Stimulated activated CD8-positive, alpha-beta memory T cell treated with anti-CD3 and anti-CD28 coated beads, Interleukin-7, amount 100 ng/mL, for 1 hour (primary cell): Measurements from ENCODE around the gene CPNE8.
A peak's percentile ranks its signal among the peaks of the same experiment; 100 is the strongest.

Source experiments
- DNase-seq, 2 donors: peaks; one replicate each; pipeline ENCODE4 v3.0.0-alpha.2; 2020; ENCODE audit warnings: low read depth in 2 of 2

CPNE8 gene

GRCh38 chr12:38905480-38906351 lies at the start of gene CPNE8:
TSS of gene CPNE8 (minus strand) at chr12:38905591. CDS start at chr12:38905534, 57 bp downstream.
- no peak for DNase-seq

- no peak for DNase-seq
Observed at GRCh38 chr12:38954238-38954873, 49.0 kb upstream of the CPNE8 start.

DNA sequence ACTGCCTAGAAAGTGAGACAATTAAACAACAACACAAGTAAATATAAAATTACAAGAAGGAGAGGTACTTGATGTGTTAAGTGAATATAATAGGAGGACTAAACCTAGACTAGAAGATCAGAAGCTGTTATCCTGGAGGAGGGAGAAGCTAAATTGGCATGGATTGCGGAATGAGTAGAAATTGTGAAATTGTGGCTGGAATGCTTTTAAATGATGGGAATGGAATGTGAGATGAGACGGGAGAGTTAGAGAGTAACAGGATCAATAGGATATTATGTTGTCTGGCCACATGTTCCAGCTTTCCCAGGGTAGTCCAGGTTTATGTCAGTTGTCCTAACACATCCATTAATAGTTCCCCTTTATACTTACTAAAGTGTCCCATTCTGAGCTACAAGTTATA lies 44.0 kb upstream of the CPNE8 start:
- no peak for DNase-seq

GRCh38 chr12:38934686-38935085 lies 29.3 kb upstream of the CPNE8 start:
- no peak for DNase-seq

DNA sequence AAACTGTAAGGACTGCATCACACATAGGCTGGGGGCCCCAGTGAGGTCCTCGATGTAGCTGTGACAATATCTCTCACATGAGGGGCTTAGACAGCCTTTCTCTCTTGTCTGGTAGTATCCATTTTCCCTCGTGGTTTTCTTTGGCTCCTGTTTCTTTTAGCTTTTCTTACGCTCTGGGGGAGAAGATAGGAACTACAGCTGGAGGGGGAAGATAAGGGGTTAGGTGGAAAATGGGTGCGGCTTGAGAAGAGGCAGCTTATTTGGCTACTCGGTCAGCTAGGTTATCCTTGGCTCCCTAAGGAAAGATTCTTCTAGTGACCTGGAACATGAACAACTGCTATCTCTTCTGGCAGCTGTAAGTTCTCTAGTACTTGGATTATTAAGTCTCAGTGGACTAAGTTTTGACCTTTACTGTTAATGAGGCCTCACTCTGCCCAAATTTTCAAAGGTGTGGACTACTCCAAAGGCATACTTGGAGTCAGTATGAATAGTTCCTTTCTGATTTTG lies 28.7 kb upstream of the CPNE8 start:
- no peak for DNase-seq

DNA sequence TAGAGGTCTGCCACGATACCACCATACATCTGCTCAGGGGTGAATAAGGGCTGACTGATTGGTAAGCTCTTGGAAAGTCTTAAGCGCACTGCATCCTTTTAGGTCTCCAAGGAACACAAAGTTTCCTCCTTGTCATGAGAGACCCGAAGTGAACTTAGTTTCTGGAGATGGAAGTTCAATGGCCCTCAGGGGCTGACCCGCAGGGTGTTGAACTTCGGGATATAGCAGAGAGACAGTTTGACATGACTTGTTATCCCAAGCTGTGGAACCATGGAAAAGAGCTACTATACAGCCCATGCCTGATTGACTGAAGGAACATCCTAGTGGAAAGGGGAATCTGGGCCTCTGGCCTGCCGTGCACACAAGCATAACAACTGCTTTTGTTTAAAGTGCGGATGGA lies 26.9 kb upstream of the CPNE8 start:
- DNase-seq, result no peak

GRCh38 chr12:38931461-38931860 lies 26.1 kb upstream of the CPNE8 start:
- DNase-seq, result no peak

GRCh38 chr12:38930990-38931389 lies 25.6 kb upstream of the CPNE8 start:
- DNase-seq, result no peak

DNA sequence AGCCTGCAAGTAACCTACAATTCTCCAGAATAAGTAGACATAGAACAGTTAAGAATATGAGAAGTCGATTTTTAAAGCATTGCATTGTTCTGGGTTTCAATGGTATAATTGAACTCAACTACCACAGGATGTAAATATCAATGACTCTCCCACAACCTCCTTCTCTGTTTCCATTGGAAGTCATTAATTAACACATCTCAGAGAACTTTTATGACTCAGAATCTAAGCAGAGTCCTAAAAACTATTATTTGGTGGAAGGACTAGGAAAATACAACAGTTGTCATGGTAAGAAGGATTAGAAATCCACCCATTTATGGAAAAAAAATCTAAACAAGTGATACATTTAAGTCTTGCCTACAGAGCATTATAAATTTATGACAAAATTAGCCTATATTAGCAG lies 21.1 kb upstream of the CPNE8 start:
- DNase-seq, result no peak

DNA sequence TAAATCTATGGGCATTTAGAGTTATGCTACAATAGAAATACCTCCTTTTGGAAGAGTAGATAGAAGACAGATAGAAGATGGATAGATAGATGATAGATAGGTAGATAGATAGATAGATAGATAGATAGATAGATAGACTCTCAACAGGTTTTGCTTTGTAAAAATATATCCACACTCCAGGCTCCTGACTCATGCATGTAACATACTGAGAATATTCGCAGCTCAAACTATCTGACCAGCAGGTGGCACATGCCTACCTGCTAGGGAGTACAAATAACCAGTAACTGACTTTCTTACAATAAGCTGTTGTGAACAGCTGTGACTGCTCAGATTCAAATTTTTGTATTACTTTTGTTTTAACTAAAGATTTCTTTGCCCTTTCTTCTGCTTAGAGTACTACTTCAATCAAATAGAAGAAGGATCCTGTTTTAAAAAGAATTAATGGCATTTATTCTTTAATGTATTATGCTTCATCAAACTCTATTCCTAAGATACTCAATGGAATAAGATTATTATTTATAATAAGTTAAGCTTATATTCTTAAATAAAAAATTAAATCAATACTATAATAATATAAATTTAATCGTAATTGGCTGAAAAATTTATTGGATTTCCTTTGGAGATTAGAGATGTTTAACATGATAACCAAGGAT lies 15.8 kb upstream of the CPNE8 start:
- no peak for DNase-seq

- no peak for DNase-seq
Observed at GRCh38 chr12:38919191-38919590, 13.8 kb upstream of the CPNE8 start.

- DNase-seq, result no peak
Observed at GRCh38 chr12:38915429-38916182, 10.2 kb upstream of the CPNE8 start.

DNA sequence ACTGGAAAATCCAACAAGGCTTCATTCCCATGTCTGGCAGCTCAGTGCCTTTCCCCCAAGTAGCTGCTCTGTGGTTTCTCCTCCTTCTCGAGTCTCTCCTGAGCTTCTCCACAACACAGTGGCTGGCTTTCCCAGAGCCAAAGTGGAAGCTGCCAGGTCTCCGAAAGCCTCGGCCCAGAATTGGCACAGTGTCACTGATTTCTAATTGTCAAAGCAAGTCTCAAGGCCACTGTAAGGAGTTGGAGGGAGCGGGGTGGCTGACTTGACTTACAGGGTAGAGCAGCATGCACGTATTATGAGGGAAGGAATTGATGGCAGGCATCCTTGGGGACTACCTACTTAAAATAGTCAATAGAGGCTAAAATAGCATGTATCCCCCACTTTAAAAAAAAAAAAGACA lies 6.7 kb upstream of the CPNE8 start:
- no peak for DNase-seq

- no peak for DNase-seq
Observed at GRCh38 chr12:38911611-38912010, 6.2 kb upstream of the CPNE8 start.

GRCh38 chr12:38907201-38907923 lies 2.0 kb upstream of the CPNE8 start:
- no peak for DNase-seq

DNA sequence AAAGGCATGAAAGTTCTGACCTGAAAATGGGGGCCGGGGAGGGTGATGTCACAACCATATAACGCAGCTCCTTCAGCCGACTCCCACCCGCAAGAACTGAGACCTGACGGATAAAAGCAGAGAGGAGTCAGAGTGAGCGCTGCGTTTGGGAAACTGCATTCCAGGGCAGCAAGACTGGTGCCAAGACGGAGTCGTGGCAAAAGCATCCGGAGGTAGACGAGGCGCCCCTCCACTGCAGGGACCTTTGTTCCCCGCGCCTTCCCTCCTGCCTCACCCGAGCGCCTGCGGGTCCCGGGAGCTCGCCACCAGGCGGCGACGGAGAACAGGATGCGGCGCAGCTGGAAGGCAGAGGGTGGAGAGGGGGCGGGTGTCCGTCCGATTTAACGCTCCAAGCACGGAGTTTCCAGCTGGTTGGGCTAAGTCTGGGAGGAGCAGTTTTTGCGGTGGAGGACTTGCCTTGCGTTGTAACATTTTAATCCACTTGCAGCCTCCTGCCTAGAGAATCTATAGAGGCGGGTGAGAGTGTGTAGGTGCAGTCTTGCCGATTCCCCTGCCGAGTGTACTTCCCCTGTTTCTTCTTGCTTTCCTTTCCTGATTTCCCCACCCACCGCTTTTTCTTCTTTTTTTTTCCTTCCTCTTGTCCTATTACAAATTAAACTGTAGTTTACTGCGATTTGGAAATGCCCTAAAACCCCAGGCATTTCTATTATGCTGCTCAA lies 1.2 kb upstream of the CPNE8 start:
- peak in 1 of 2 donors; percentile 25 for DNase-seq

DNA sequence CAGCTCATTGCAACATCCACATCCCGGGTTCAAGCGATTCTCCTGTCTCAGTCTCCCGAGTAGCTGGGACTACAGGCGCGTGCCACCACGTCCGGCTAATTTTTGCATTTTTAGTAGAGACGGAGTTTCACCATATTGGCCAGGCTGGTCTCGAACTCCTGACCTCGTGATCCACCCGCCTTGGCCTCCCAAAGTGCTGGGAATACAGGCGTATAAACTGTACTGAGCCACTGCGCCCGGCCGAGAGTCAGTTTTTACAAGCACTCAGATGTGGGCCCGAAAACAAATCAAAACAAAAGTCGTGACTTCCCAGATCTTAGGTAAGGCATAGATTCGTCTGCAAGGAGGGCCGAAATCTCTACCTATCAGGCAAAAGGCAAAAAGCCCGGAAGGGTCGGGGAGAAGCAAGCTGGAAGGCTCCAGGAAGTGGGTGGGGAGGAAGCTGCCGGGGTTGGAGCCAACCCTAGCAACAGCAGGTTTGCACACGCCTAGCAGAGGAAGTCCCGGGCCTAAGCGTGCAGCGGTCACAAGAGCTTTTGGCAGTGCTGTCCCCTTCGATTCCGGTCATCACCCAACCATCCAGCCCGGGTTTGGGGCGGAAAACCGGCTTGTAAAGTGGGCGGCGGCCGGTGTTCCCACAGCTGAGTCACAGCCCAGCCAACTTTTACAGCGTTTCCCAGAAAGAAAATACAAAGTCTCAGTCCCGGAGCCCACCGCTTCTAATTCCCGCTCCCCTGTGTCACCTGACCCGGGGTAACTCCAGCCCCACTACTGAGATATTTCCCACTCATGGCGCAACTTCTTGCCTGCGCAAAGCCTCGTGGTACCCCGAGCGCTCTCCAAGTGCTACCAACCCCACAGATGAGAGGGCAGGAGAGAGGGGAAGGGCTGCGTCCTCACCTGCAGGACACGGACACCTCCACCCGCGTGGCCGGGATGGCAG lies 583 bp downstream of the CPNE8 start:
- no peak for DNase-seq

- DNase-seq, result no peak
Observed at GRCh38 chr12:38903596-38903995, 1.8 kb downstream of the CPNE8 start.

- DNase-seq, result no peak
Observed at GRCh38 chr12:38898001-38898684, 7.2 kb downstream of the CPNE8 start.
